K562 (cell line): Measurements from ENCODE around the gene MBNL2. TPM values are rescaled to one million over a fixed set of nuclear protein-coding genes. Genes with fewer than 3 reads are reported as not detected.

ENCODE experiments used
- ARNT ChIP-seq, 2 experiments: fragments of 450-650 bp; IDR thresholded peaks; 2 replicates each; pipeline ENCODE4 v1.6.1; 2016; ENCODE audit warnings: mild to moderate bottlenecking in 1 of 2
- BCL6 ChIP-seq: fragments of 250-450 bp; sonication (Bioruptor Pico); IDR thresholded peaks from 2 replicates; pipeline ENCODE4 v1.4.0; 2020
- EGR1 ChIP-seq: fragments of 450-650 bp; conservative IDR thresholded peaks from 2 replicates; pipeline ENCODE4 v1.6.1; 2017; ENCODE audit warnings: mild to moderate bottlenecking
- GTF2A2 ChIP-seq: IDR thresholded peaks from 2 replicates; pipeline ENCODE4 v1.6.1; 2016; ENCODE audit warnings: mild to moderate bottlenecking, missing genetic modification characterization, missing compliant biosample characterization
- GTF2F1 ChIP-seq: IDR thresholded peaks from 2 replicates; pipeline ENCODE4 v1.6.1; 2011; ENCODE audit warnings: low read depth, low read length, improper control_type of control experiment
- HDAC3 ChIP-seq: fragments of 450-650 bp; IDR thresholded peaks from 2 replicates; pipeline ENCODE4 v1.6.1; 2018; ENCODE audit warnings: borderline replicate concordance, mild to moderate bottlenecking, moderate library complexity; ENCODE audit not compliant: partially characterized antibody
- MEF2A ChIP-seq: IDR thresholded peaks from 2 replicates; pipeline ENCODE4 v1.6.1; 2011; ENCODE audit warnings: low read depth, mild to moderate bottlenecking, low read length, moderate library complexity; ENCODE audit not compliant: control insufficient read depth
- PCBP1 ChIP-seq: fragments of 200-400 bp; formaldehyde crosslinking; IDR thresholded peaks from 2 replicates; pipeline ENCODE4 v1.6.1; 2018; ENCODE audit warnings: mild to moderate bottlenecking, low read depth, low read length; ENCODE audit not compliant: poor library complexity, severe bottlenecking
- PYGO2 ChIP-seq: fragments of 450-650 bp; IDR thresholded peaks from 2 replicates; pipeline ENCODE4 v1.6.1; 2016; ENCODE audit warnings: mild to moderate bottlenecking, missing genetic modification characterization, moderate library complexity, missing compliant biosample characterization
- SMC3 ChIP-seq: conservative IDR thresholded peaks from 2 replicates; pipeline ENCODE4 v1.6.1; 2011; ENCODE audit warnings: low read depth, low read length, improper control_type of control experiment; ENCODE audit not compliant: insufficient read depth
- SREBF1 ChIP-seq: fragments of 150-350 bp; IDR thresholded peaks from 2 replicates; pipeline ENCODE4 v1.6.1; 2014; ENCODE audit warnings: antibody characterized with exemption, low read depth, low read length, borderline replicate concordance
- SREBF2 ChIP-seq: sonication (generic); formaldehyde crosslinking; IDR thresholded peaks from 2 replicates; pipeline ENCODE4 v1.4.0; 2020; ENCODE audit warnings: mild to moderate bottlenecking, missing genetic modification reagents
- STAG1 ChIP-seq: sonication (generic); formaldehyde crosslinking; IDR thresholded peaks from 2 replicates; pipeline ENCODE4 v1.5.0; 2020; ENCODE audit warnings: missing genetic modification reagents, borderline replicate concordance
- TAF1 ChIP-seq: IDR thresholded peaks from 2 replicates; pipeline ENCODE4 v1.6.1; 2011; ENCODE audit warnings: mild to moderate bottlenecking, low read length, moderate library complexity; ENCODE audit not compliant: insufficient read depth, control insufficient read depth, severe bottlenecking; ENCODE audit errors: extremely low read depth
- TARDBP ChIP-seq: fragments of 450-650 bp; IDR thresholded peaks from 2 replicates; pipeline ENCODE4 v1.6.1; 2016
- TGIF2 ChIP-seq: sonication (generic); formaldehyde crosslinking; IDR thresholded peaks from 2 replicates; pipeline ENCODE4 v1.8.1; 2022; ENCODE audit warnings: mild to moderate bottlenecking, missing genetic modification reagents, moderate library complexity
- ZBTB17 ChIP-seq: fragments of 450-650 bp; formaldehyde crosslinking; IDR thresholded peaks from 2 replicates; pipeline ENCODE4 v1.4.0; 2020; ENCODE audit warnings: mild to moderate bottlenecking
- ZFP36 ChIP-seq: fragments of 150-350 bp; IDR thresholded peaks from 2 replicates; pipeline ENCODE4 v1.6.1; 2018; ENCODE audit warnings: low read length, low read depth; ENCODE audit not compliant: partially characterized antibody
- ZNF165 ChIP-seq: fragments of 250-450 bp; sonication (Bioruptor Pico); IDR thresholded peaks from 2 replicates; pipeline ENCODE4 v1.4.0; 2020; ENCODE audit warnings: borderline replicate concordance
- ZNF24 ChIP-seq: fragments of 450-650 bp; IDR thresholded peaks from 2 replicates; pipeline ENCODE4 v1.6.1; 2016
- ZNF57 ChIP-seq: fragments of 450-650 bp; formaldehyde crosslinking; IDR thresholded peaks from 2 replicates; pipeline ENCODE4 v1.4.0; 2020; ENCODE audit warnings: mild to moderate bottlenecking, moderate library complexity
- polyA plus RNA-seq, 8 experiments: library from polyadenylated mRNA; depleted of rRNA in 4 of 8; stranded (reverse) in 5 of 8; unstranded in 3 of 8; fragments of >200 nt; fragmentation: Nextera tagmentation in 2 of 8; fragmentation: Illumina TruSeq in 1 of 8; extraction: Ambion mirVana in 2 of 8; extraction: Trizol in 1 of 8; gene quantifications; 2 replicates each; pipeline versions ENCODE4 v1.2.1 to v1.2.3, GENCODE V29; 2011 to 2014; ENCODE audit warnings: inconsistent platforms in 1 of 8, missing spikeins in 1 of 8
- total RNA-seq, 7 experiments: library from RNA; depleted of rRNA in 6 of 7; stranded (reverse); fragments of >200 nt in 6 of 7; fragmentation: Illumina TruSeq in 2 of 7; extraction: Trizol in 2 of 7; gene quantifications; 2 replicates each; pipeline versions ENCODE4 v1.2.1 to v1.2.3, GENCODE V29; 2011 to 2021; ENCODE audit warnings: low replicate concordance in 1 of 7
- TF ChIP-seq, protein P1 (sequence below): fragments of 250-450 bp; sonication (Bioruptor Pico); IDR thresholded peaks from 2 replicates; pipeline ENCODE4 v1.8.0; 2022; ENCODE audit warnings: inconsistent platforms, mild to moderate bottlenecking, moderate library complexity, borderline replicate concordance
- TF ChIP-seq, protein P2 (sequence below): fragments of 450-650 bp; formaldehyde crosslinking; IDR thresholded peaks from 2 replicates; pipeline ENCODE4 v1.4.0; 2020; ENCODE audit warnings: mild to moderate bottlenecking, mixed read lengths
- TF ChIP-seq, protein P3 (sequence below): fragments of 250-450 bp; sonication (Bioruptor Pico); IDR thresholded peaks from 2 replicates; pipeline ENCODE4 v1.5.0; 2020; ENCODE audit warnings: mild to moderate bottlenecking
- TF ChIP-seq, protein P4 (sequence below), 2 experiments: fragments of 250-450 bp in 1 of 2; fragments of 450-650 bp in 1 of 2; sonication (Bioruptor Pico) in 1 of 2; IDR thresholded peaks; 2 replicates each; pipeline versions ENCODE4 v1.6.1 to v1.8.0; 2016 to 2021; ENCODE audit warnings: mild to moderate bottlenecking in 2 of 2, moderate library complexity in 2 of 2, missing compliant biosample characterization in 1 of 2, missing genetic modification characterization in 1 of 2

The MBNL2 gene
- total and polyA plus RNA-seq, 9 of the 15 experiments (the other 6 are each of a cell fraction or from before 2014, with no cell fraction given): 7.0 to 24.8 (median 13.8) TPM

DNA sequence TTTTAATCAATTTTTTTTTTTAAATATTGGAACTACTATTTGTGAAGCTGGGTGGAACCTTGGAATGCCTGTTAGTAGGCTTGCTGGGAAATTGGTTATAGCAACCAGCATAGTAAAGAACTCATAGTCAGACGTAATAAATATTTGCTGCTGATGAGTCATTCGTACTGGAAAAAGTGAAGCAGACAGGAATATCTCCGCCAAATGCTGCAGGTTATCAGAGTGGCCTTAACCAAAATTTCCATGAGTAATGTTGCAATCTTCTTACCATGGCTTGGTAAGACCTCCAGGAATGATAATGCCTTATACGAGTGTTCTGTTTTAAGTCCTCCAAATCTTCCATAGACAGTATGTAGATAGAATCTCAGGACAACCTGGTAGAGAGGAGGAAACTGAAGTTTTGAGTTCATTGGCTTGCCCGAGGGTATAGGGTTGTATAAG, 34.2 kb downstream of the MBNL2 start (continued):
- no peak for TF ChIP-seq STAG1 (CRISPR knock-in tag)
- no peak for TF ChIP-seq ZNF57 (CRISPR knock-in tag)
- TF ChIP-seq ZBTB17 (CRISPR knock-in tag): no peak
- TF ChIP-seq ZFP36: no peak
- no peak for TF ChIP-seq HDAC3
- TF ChIP-seq TARDBP: no peak
- TF ChIP-seq SMC3: no peak
- TF ChIP-seq, protein P1, sequence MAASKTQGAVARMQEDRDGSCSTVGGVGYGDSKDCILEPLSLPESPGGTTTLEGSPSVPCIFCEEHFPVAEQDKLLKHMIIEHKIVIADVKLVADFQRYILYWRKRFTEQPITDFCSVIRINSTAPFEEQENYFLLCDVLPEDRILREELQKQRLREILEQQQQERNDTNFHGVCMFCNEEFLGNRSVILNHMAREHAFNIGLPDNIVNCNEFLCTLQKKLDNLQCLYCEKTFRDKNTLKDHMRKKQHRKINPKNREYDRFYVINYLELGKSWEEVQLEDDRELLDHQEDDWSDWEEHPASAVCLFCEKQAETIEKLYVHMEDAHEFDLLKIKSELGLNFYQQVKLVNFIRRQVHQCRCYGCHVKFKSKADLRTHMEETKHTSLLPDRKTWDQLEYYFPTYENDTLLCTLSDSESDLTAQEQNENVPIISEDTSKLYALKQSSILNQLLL: no peak
- TF ChIP-seq GTF2A2 (tag): no peak
- TF ChIP-seq SREBF2 (CRISPR knock-in tag): no peak
- TF ChIP-seq, protein P2, sequence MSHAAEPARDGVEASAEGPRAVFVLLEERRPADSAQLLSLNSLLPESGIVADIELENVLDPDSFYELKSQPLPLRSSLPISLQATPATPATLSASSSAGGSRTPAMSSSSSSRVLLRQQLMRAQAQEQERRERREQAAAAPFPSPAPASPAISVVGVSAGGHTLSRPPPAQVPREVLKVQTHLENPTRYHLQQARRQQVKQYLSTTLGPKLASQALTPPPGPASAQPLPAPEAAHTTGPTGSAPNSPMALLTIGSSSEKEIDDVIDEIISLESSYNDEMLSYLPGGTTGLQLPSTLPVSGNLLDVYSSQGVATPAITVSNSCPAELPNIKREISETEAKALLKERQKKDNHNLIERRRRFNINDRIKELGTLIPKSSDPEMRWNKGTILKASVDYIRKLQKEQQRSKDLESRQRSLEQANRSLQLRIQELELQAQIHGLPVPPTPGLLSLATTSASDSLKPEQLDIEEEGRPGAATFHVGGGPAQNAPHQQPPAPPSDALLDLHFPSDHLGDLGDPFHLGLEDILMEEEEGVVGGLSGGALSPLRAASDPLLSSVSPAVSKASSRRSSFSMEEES (CRISPR knock-in tag): no peak
- no peak for TF ChIP-seq PYGO2 (tag)
- TF ChIP-seq, protein P3, sequence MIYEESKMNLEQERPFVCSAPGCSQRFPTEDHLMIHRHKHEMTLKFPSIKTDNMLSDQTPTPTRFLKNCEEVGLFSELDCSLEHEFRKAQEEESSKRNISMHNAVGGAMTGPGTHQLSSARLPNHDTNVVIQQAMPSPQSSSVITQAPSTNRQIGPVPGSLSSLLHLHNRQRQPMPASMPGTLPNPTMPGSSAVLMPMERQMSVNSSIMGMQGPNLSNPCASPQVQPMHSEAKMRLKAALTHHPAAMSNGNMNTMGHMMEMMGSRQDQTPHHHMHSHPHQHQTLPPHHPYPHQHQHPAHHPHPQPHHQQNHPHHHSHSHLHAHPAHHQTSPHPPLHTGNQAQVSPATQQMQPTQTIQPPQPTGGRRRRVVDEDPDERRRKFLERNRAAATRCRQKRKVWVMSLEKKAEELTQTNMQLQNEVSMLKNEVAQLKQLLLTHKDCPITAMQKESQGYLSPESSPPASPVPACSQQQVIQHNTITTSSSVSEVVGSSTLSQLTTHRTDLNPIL (CRISPR knock-in tag): 0 out of 2 replicates have a peak, but pooled peaks have one; percentile 51
- no peak for TF ChIP-seq BCL6
- peak in 1 of 2 experiments; percentile 36; a peak in 1 of 4 replicates for TF ChIP-seq ARNT (IDR thresholded peaks at IDR 0.05)
- TF ChIP-seq PCBP1: no peak
- no peak for TF ChIP-seq EGR1
- TF ChIP-seq ZNF165: no peak
- no peak for TF ChIP-seq TAF1
- TF ChIP-seq TGIF2 (CRISPR knock-in tag): no peak
- TF ChIP-seq ZNF24: peak; percentile 41; the same call in 1 of the 2 replicates
- TF ChIP-seq, protein P4, sequence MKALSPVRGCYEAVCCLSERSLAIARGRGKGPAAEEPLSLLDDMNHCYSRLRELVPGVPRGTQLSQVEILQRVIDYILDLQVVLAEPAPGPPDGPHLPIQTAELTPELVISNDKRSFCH (CRISPR knock-in tag; IDR thresholded peaks at IDR 0.05): no peak
- TF ChIP-seq, protein P4 (tag; IDR thresholded peaks at IDR 0.05): no peak
- TF ChIP-seq MEF2A: no peak
- TF ChIP-seq SREBF1: no peak
- TF ChIP-seq GTF2F1: no peak
